AG09309 (cell line): ENCODE measurements around the gene MYO16.

ENCODE experiments used
- DNase-seq: peaks from one replicate; pipeline ENCODE4 v3.0.0-alpha.2; 2010; ENCODE audit warnings: low read depth
- H3K4me3 ChIP-seq: 2 replicates; pipeline ENCODE4 v1.5.1; 2011; ENCODE audit warnings: mild to moderate bottlenecking, low read depth, low read length, moderate library complexity; ENCODE audit not compliant: control insufficient read depth
- TF ChIP-seq, protein P1 (sequence below): IDR thresholded peaks from 2 replicates; pipeline ENCODE4 v1.5.1; 2011; ENCODE audit warnings: mild to moderate bottlenecking, low read depth, low read length, inconsistent platforms; ENCODE audit not compliant: insufficient read depth, control insufficient read depth; ENCODE audit errors: missing control alignments

Gene MYO16

DNA sequence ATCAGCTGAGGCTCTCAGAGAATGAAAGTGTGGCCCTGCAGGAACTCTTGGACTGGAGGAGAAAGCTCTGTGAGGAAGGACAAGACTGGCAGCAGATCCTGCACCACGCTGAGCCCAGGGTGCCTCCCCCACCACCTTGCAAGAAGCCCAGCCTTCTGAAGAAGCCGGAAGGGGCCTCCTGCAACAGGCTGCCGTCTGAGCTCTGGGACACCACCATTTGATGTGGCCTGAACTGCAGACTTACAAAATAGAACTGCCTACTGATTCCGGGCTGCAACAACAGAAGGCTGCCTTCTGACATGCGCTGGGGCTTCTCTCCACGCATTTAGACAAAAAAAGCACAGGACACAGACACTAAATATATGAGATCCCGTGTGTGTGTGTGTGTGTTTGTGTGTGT, 577.2 kb downstream of the MYO16 start:
- H3K4me3 ChIP-seq: no peak overlapping the region
- no peak for DNase-seq
- TF ChIP-seq, protein P1, sequence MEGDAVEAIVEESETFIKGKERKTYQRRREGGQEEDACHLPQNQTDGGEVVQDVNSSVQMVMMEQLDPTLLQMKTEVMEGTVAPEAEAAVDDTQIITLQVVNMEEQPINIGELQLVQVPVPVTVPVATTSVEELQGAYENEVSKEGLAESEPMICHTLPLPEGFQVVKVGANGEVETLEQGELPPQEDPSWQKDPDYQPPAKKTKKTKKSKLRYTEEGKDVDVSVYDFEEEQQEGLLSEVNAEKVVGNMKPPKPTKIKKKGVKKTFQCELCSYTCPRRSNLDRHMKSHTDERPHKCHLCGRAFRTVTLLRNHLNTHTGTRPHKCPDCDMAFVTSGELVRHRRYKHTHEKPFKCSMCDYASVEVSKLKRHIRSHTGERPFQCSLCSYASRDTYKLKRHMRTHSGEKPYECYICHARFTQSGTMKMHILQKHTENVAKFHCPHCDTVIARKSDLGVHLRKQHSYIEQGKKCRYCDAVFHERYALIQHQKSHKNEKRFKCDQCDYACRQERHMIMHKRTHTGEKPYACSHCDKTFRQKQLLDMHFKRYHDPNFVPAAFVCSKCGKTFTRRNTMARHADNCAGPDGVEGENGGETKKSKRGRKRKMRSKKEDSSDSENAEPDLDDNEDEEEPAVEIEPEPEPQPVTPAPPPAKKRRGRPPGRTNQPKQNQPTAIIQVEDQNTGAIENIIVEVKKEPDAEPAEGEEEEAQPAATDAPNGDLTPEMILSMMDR: no peak

DNA sequence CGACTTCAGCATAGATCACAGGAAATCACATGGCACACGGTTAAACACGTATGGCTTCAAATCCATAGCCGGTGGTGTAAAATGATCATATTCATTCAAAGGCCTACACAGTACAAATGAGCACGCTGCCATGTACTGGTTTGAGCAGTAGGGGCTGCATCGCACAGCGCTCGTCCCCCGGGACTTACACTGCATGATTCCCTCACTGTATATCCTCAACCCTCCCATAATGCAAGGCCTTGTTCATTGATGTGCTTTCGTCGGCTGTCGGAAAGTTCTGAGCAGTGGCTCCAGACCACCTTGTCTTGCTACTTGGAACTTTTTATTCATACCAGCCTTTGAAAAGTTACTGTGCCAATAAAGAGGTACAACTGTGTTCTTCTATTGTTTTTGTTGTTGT, 578.2 kb downstream of the MYO16 start:
- TF ChIP-seq, protein P1: no peak
- no peak for DNase-seq
- no peak overlapping the region for H3K4me3 ChIP-seq

DNA sequence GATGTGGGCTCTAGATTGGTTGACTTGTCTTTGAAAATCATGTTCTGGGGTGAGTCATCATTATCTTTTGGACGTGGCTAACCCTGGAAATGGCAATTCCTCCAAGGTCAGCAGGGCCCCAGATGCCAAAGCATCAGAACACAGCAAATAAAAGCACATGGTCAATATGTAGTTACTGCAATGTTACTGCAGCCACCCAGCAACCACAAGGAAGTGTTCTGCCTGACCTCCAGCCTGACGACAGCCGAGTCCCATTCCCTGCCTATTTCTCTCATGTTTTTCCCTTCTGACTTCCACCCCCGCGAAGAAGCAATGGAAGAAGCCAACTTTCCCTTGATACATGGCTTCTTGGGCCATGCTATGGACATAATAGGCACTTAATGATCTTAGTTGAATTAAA, 579.1 kb downstream of the MYO16 start:
- DNase-seq: no peak
- TF ChIP-seq, protein P1: no peak
- H3K4me3 ChIP-seq: no peak overlapping the region

DNA sequence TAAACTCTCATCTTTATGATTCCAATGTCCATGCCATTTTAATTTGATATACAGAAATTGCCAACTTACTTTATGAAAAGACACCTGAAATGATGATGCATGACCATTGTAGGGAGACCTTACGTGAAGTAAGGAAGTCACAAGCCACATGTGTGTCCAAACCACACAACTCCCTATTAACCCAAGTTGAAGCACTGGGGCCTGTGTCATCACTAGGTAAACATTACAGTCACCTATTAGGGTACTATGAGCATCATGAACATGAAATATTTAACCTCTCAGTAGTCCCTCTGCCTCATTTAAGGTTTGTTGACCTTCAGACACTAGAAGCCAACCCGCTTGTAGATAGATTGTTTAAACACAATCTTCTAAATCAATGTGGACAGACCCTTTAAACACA, 580.1 kb downstream of the MYO16 start:
- no peak for DNase-seq
- no peak overlapping the region for H3K4me3 ChIP-seq
- TF ChIP-seq, protein P1: no peak

DNA sequence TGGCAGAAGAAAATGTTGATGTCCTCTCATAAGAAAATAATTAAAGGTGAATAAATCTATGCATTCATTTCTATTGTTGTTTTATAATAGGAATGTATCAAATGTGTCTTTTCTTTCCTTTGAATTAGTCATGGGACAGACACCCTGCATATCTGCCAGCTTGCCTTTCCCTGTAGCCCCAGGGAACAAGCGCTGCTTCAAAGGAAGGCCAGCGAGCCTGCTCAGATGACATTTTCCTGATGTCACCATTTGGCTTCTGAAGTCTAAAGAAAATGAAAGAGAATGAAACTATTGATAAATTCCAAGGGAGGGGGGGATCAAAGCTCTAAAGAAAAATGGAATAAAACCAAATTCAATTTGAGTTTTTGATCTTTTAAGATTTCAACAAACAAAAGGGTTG, 582.2 kb downstream of the MYO16 start:
- no peak overlapping the region for H3K4me3 ChIP-seq
- no peak for DNase-seq
- TF ChIP-seq, protein P1: no peak

DNA sequence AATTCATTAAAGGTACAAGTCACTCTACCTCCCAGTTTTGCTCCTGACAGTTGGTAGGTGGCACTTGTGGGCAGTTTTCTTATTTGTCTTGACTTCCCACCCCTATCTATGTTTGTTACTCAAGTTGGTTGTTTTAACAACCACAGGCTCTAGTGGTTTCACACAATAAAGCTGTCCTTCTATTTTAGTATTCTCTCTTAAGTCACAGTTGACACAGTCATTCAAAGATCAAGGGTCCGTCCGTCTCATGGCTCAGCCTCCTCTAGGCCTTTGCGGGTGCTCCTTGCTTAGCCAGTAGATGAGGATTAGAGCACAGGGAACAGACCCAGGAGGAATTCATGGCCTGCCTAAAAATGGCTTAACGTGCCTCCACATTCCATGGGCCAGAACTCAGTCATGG, 583.2 kb downstream of the MYO16 start:
- no peak overlapping the region for H3K4me3 ChIP-seq
- no peak for DNase-seq
- TF ChIP-seq, protein P1: no peak

DNA sequence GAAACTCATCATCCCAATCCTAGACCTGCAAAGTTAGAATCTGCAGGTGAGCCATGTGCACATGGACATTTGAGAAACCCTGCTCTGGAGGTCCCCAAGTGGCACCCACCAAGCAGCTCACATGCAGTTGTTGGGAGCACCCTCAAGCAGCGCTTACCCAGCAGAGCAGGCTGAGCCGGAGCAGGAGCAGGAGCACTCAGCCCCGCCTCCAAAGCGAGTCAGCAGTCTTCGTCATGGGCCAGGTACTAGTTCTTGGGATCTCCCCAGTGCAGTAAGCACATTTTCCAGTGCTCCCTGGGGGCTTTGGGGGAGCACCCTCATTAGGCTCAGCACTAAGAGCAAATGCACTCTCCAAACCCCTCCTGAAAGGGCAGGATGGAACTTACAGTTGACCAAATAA, 584.3 kb downstream of the MYO16 start:
- H3K4me3 ChIP-seq: no peak overlapping the region
- TF ChIP-seq, protein P1: no peak
- DNase-seq: no peak
